HEK293 (cell line): ENCODE data around the gene ASTN2.

ENCODE experiments used
- MYNN ChIP-seq: fragments of 450-650 bp; formaldehyde crosslinking; IDR thresholded peaks from 2 replicates; pipeline ENCODE4 v1.5.1; 2016; ENCODE audit warnings: missing biosample characterization, missing genetic modification characterization, borderline replicate concordance
- ZNF768 ChIP-seq: fragments of 450-650 bp; formaldehyde crosslinking; IDR thresholded peaks from 2 replicates; pipeline ENCODE4 v1.5.1; 2018; ENCODE audit warnings: missing biosample characterization, mild to moderate bottlenecking, missing genetic modification characterization
- TF ChIP-seq, protein P1 (sequence below): fragments of 450-650 bp; formaldehyde crosslinking; IDR thresholded peaks from 2 replicates; pipeline ENCODE4 v1.5.1; 2016; ENCODE audit warnings: missing biosample characterization, missing genetic modification characterization
- TF ChIP-seq, protein P2 (sequence below): fragments of 450-650 bp; IDR thresholded peaks from 2 replicates; pipeline ENCODE4 v1.5.1; 2018; ENCODE audit warnings: missing biosample characterization, missing genetic modification characterization

DNA sequence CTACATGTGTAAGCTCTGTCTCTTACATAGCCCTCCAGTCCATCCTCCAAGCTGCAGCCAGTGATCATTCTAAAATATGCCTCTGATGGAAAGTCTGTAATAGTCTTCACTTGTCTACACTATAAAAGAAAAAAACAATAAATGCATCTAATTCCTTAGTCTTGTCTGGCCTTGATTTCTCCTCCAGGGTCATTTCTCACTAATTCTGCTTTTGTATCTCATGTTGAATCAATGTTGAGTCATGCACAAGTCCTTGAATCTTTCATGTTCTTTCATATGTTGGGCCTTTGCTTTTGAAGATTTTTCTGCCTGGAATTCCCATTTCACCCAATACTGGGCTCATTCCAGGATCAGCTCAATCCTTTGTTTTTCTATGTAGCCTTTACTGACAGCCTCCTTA is 848.9 kb downstream of the ASTN2 start:
- no peak for TF ChIP-seq MYNN (tag by site-specific recombination)
- TF ChIP-seq, protein P1, sequence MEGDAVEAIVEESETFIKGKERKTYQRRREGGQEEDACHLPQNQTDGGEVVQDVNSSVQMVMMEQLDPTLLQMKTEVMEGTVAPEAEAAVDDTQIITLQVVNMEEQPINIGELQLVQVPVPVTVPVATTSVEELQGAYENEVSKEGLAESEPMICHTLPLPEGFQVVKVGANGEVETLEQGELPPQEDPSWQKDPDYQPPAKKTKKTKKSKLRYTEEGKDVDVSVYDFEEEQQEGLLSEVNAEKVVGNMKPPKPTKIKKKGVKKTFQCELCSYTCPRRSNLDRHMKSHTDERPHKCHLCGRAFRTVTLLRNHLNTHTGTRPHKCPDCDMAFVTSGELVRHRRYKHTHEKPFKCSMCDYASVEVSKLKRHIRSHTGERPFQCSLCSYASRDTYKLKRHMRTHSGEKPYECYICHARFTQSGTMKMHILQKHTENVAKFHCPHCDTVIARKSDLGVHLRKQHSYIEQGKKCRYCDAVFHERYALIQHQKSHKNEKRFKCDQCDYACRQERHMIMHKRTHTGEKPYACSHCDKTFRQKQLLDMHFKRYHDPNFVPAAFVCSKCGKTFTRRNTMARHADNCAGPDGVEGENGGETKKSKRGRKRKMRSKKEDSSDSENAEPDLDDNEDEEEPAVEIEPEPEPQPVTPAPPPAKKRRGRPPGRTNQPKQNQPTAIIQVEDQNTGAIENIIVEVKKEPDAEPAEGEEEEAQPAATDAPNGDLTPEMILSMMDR (tag by site-specific recombination): no peak
- TF ChIP-seq, protein P2, sequence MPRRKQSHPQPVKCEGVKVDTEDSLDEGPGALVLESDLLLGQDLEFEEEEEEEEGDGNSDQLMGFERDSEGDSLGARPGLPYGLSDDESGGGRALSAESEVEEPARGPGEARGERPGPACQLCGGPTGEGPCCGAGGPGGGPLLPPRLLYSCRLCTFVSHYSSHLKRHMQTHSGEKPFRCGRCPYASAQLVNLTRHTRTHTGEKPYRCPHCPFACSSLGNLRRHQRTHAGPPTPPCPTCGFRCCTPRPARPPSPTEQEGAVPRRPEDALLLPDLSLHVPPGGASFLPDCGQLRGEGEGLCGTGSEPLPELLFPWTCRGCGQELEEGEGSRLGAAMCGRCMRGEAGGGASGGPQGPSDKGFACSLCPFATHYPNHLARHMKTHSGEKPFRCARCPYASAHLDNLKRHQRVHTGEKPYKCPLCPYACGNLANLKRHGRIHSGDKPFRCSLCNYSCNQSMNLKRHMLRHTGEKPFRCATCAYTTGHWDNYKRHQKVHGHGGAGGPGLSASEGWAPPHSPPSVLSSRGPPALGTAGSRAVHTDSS (tag by site-specific recombination): no peak
- no peak for TF ChIP-seq ZNF768 (tag by site-specific recombination)
